Measurements from ENCODE around the gene TOB1. TPM values are rescaled to one million over a fixed set of nuclear protein-coding genes. Genes with fewer than 3 reads are reported as not detected.
"Not testable (repeated sequence)": the region's sequence is repeated elsewhere in the genome, so short reads cannot be mapped to it uniquely, and the experiment has no call there.

TOB1 gene
- polyA plus RNA-seq, 2 donors, result 32.7 to 52.9 TPM

- no peaks in the 10 kb centered on the region for H3K9me3 ChIP-seq (ENCODE audit: control insufficient read depth in 2 of 2, insufficient read depth in 1 of 2, low read depth in 1 of 2, low read length in 1 of 2)
- H3K4me1 ChIP-seq (ENCODE audit: control insufficient read depth in 2 of 2, insufficient read depth in 2 of 2, low read length in 1 of 2), result peaks cover 2 to 6% of the 10 kb centered on the region in 2 donors
- 95 to 97% methylated on average over 4 of the region's 4 CpGs for WGBS, 2 donors
- no peaks in the 10 kb centered on the region for H3K27me3 ChIP-seq (ENCODE audit: control insufficient read depth in 1 of 2, insufficient read depth in 2 of 2, low read length in 2 of 2)
- H3K4me3 ChIP-seq (ENCODE audit: low read depth in 1 of 2, low read length in 2 of 2), result no peak overlapping the region
- no peak overlapping the region for H3K27ac ChIP-seq (ENCODE audit: low read depth in 2 of 2, low read length in 1 of 2)
- H3K36me3 ChIP-seq (ENCODE audit: control insufficient read depth in 2 of 2, insufficient read depth in 2 of 2, low read length in 1 of 2), result no peaks in the 10 kb centered on the region
These were observed 32.3 kb upstream of the TOB1 start for GRCh38 chr17:50898369-50899004.

DNA sequence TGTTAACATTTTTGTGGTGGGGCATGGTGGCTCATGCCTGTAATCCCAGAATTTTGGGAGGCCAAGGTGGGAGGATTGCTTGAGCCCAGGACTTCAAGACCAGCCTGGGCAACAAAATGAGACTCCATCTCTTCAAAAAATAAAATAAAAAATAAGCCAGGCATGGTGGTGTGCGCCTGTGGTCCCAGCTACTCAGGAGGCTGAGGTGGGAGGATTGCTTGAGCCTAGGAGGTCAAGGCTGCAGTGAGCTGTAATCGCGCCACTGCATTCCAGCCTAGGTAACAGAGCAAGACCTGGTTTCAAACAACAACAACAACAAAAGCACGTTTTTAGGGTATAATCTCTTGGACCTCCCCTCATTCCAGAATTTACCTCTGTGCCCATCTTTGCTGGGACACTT, 28.4 kb upstream of the TOB1 start:
- not testable (repeated sequence) for H3K27ac ChIP-seq (ENCODE audit: low read depth in 2 of 2, low read length in 1 of 2); H3K4me1 ChIP-seq (ENCODE audit: control insufficient read depth in 2 of 2, insufficient read depth in 2 of 2, low read length in 1 of 2); H3K36me3 ChIP-seq (ENCODE audit: control insufficient read depth in 2 of 2, insufficient read depth in 2 of 2, low read length in 1 of 2); H3K27me3 ChIP-seq (ENCODE audit: control insufficient read depth in 1 of 2, insufficient read depth in 2 of 2, low read length in 2 of 2); H3K4me3 ChIP-seq (ENCODE audit: low read depth in 1 of 2, low read length in 2 of 2); H3K9me3 ChIP-seq (ENCODE audit: control insufficient read depth in 2 of 2, insufficient read depth in 1 of 2, low read depth in 1 of 2, low read length in 1 of 2)
- 93 to 95% methylated on average over 4 of the region's 4 CpGs for WGBS, 2 donors

DNA sequence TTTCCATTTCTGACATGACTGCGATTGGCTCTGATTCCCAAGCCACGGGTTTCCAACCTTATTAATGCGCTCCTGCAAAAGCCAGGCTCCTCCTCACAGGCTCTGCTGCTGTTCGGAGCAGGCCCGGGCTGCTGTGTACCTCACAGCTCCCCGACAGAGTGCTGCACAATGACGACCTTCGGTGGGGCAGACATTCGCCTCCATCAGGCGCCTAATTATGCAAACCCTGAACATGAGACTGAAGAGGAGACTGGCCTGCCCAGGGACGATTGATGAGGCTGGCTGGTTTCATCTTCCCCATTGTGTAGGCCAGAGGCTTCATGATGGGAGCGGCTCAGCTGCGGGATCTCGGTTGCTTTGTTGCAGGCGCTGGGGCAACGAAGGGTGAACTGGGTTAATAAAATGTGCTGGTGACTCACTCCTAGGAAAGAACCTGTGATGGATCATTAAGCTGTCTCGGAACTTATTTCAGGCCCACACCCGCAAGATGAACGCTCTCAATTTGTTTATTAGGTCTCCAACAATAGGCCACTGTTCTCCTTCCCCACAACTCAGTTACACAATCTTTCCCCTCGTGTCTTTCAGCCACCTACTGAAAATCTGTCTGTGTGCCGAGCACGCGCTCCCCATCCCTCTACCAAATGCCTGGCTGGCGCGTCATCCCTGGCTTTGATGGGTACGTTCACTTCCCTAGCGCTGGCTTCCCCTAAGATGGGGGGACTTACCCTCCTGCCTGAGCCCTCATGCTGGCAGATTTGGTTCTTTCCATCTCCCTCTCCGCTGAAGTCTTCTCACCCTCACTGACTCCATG, 27.2 kb upstream of the TOB1 start:
- Histone ChIP-seq H3K4me3 (ENCODE audit: low read depth in 1 of 2, low read length in 2 of 2) (no peak overlapping the region), H3K27me3 (ENCODE audit: control insufficient read depth in 1 of 2, insufficient read depth in 2 of 2, low read length in 2 of 2) (no peaks in the 10 kb centered on the region), H3K36me3 (ENCODE audit: control insufficient read depth in 2 of 2, insufficient read depth in 2 of 2, low read length in 1 of 2) (no peaks in the 10 kb centered on the region), H3K27ac (ENCODE audit: low read depth in 2 of 2, low read length in 1 of 2) (peak overlapping the region; percentile 66 to 83), H3K9me3 (ENCODE audit: control insufficient read depth in 2 of 2, insufficient read depth in 1 of 2, low read depth in 1 of 2, low read length in 1 of 2) (no peaks in the 10 kb centered on the region), H3K4me1 (ENCODE audit: control insufficient read depth in 2 of 2, insufficient read depth in 2 of 2, low read length in 1 of 2) (peaks cover 0 to 2% of the 10 kb centered on the region in 2 donors)
- 52 to 60% methylated on average over 28 of the region's 28 CpGs for WGBS, 2 donors

GRCh38 chr17:50892101-50892776, 26.1 kb upstream of the TOB1 start:
- H3K27me3 ChIP-seq (ENCODE audit: control insufficient read depth in 1 of 2, insufficient read depth in 2 of 2, low read length in 2 of 2), result no peaks in the 10 kb centered on the region
- no peaks in the 10 kb centered on the region for H3K9me3 ChIP-seq (ENCODE audit: control insufficient read depth in 2 of 2, insufficient read depth in 1 of 2, low read depth in 1 of 2, low read length in 1 of 2)
- H3K27ac ChIP-seq (ENCODE audit: low read depth in 2 of 2, low read length in 1 of 2), result no peak overlapping the region
- no peak overlapping the region for H3K4me3 ChIP-seq (ENCODE audit: low read depth in 1 of 2, low read length in 2 of 2)
- peaks cover 0 to 2% of the 10 kb centered on the region in 2 donors for H3K4me1 ChIP-seq (ENCODE audit: control insufficient read depth in 2 of 2, insufficient read depth in 2 of 2, low read length in 1 of 2)
- no peaks in the 10 kb centered on the region for H3K36me3 ChIP-seq (ENCODE audit: control insufficient read depth in 2 of 2, insufficient read depth in 2 of 2, low read length in 1 of 2)
- WGBS, 2 donors, result 76 to 82% methylated on average over 9 to 10 of the region's 10 CpGs

GRCh38 chr17:50891577-50891989, 25.4 kb upstream of the TOB1 start:
- Histone ChIP-seq H3K9me3 (ENCODE audit: control insufficient read depth in 2 of 2, insufficient read depth in 1 of 2, low read depth in 1 of 2, low read length in 1 of 2) (no peaks in the 10 kb centered on the region), H3K4me3 (ENCODE audit: low read depth in 1 of 2, low read length in 2 of 2) (no peak overlapping the region), H3K36me3 (ENCODE audit: control insufficient read depth in 2 of 2, insufficient read depth in 2 of 2, low read length in 1 of 2) (no peaks in the 10 kb centered on the region), H3K27ac (ENCODE audit: low read depth in 2 of 2, low read length in 1 of 2) (peak overlapping the region in 1 of 2 donors; percentile 47), H3K27me3 (ENCODE audit: control insufficient read depth in 1 of 2, insufficient read depth in 2 of 2, low read length in 2 of 2) (no peaks in the 10 kb centered on the region), H3K4me1 (ENCODE audit: control insufficient read depth in 2 of 2, insufficient read depth in 2 of 2, low read length in 1 of 2) (peaks cover 0 to 2% of the 10 kb centered on the region in 2 donors)
- WGBS, 2 donors, result 89 to 93% methylated on average over 4 of the region's 4 CpGs

DNA sequence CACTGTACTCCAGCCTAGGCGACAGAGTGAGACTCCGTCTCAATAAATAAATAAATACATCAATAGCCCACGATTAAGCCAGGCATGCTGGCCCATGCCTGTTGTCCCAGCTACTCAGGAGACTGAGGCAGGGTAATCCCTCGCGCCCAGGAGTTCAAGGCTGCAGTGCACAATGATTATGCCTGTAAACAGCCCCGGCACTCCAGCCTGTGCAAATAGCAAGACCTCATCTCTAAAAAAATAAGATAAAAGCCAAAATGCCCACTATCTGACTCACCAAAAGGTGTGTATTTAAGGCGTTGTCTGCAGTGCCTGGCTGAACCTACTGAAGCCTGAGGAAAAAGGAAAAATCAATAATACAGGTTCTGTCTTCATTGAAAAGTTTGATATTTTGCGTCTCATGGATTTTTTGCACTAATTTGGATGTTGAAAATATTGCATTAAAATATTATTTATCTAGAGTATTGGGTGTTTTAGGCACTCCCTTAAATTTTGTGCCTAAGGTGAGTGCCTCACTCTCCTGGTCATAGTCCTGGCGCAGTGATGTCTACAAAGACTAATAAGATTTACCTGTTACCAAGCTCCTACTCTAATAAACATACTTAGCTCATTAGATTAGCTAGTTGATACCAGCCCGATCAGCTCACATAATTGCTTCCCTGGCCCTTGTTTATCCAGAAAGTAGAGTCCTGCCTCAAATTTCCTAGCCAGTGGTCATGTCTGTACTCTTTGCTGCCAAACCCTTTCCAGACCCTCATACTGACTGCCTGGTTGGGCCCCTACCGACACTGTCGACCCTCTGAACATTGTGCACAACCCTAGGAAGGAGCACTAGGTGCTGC, 24.7 kb upstream of the TOB1 start:
- Histone ChIP-seq H3K4me3 (ENCODE audit: low read depth in 1 of 2, low read length in 2 of 2) (no peak overlapping the region), H3K36me3 (ENCODE audit: control insufficient read depth in 2 of 2, insufficient read depth in 2 of 2, low read length in 1 of 2) (no peaks in the 10 kb centered on the region), H3K27me3 (ENCODE audit: control insufficient read depth in 1 of 2, insufficient read depth in 2 of 2, low read length in 2 of 2) (no peaks in the 10 kb centered on the region), H3K9me3 (ENCODE audit: control insufficient read depth in 2 of 2, insufficient read depth in 1 of 2, low read depth in 1 of 2, low read length in 1 of 2) (no peaks in the 10 kb centered on the region), H3K4me1 (ENCODE audit: control insufficient read depth in 2 of 2, insufficient read depth in 2 of 2, low read length in 1 of 2) (peaks cover 0 to 2% of the 10 kb centered on the region in 2 donors), H3K27ac (ENCODE audit: low read depth in 2 of 2, low read length in 1 of 2) (peak overlapping the region in 1 of 2 donors; percentile 47)
- 53 to 55% methylated on average over 12 of the region's 12 CpGs for WGBS, 2 donors

GRCh38 chr17:50889528-50890118, 23.5 kb upstream of the TOB1 start:
- Histone ChIP-seq H3K27ac (ENCODE audit: low read depth in 2 of 2, low read length in 1 of 2) (no peak overlapping the region), H3K4me1 (ENCODE audit: control insufficient read depth in 2 of 2, insufficient read depth in 2 of 2, low read length in 1 of 2) (peaks cover 0 to 2% of the 10 kb centered on the region in 2 donors)
- 61 to 65% methylated on average over 3 of the region's 3 CpGs for WGBS, 2 donors

DNA sequence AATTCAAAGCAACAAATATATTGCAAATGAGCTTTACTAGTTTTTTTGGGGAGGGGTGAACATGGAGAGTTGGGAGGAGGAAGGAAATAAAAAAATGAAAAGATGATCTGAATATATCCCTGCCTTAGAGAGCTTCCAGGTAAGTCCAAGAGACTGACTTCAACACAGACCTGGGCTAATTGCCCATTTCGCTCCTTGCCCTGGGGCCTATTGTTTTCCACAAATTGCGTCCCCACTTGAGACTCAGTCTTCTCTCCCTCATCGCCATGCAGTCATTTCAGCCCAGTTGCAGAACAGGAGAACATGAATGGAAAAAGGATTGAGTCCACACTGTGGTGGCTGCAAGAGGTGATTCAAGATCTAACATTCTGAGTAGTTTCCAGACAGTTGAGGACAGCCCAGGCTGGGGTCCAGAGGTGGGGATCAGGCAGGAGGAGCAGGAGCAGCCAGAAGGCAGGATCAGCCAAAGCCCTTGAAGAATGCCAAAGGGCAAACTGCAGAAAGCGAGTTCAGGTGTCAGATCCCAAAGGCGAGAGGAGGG, 21.6 kb upstream of the TOB1 start:
- Histone ChIP-seq H3K27ac (ENCODE audit: low read depth in 2 of 2, low read length in 1 of 2) (no peak overlapping the region), H3K4me1 (ENCODE audit: control insufficient read depth in 2 of 2, insufficient read depth in 2 of 2, low read length in 1 of 2) (no peaks in the 10 kb centered on the region), H3K9me3 (ENCODE audit: control insufficient read depth in 2 of 2, insufficient read depth in 1 of 2, low read depth in 1 of 2, low read length in 1 of 2) (no peaks in the 10 kb centered on the region), H3K27me3 (ENCODE audit: control insufficient read depth in 1 of 2, insufficient read depth in 2 of 2, low read length in 2 of 2) (no peaks in the 10 kb centered on the region), H3K4me3 (ENCODE audit: low read depth in 1 of 2, low read length in 2 of 2) (no peak overlapping the region), H3K36me3 (ENCODE audit: control insufficient read depth in 2 of 2, insufficient read depth in 2 of 2, low read length in 1 of 2) (no peaks in the 10 kb centered on the region)
- 81 to 84% methylated on average over 5 of the region's 5 CpGs for WGBS, 2 donors

More at GRCh38 chr17:50889528-50890118, 23.5 kb upstream of the TOB1 start:
- no peak overlapping the region for H3K4me3 ChIP-seq (ENCODE audit: low read depth in 1 of 2, low read length in 2 of 2)
- no peaks in the 10 kb centered on the region for H3K9me3 ChIP-seq (ENCODE audit: control insufficient read depth in 2 of 2, insufficient read depth in 1 of 2, low read depth in 1 of 2, low read length in 1 of 2)
- no peaks in the 10 kb centered on the region for H3K27me3 ChIP-seq (ENCODE audit: control insufficient read depth in 1 of 2, insufficient read depth in 2 of 2, low read length in 2 of 2)
- no peaks in the 10 kb centered on the region for H3K36me3 ChIP-seq (ENCODE audit: control insufficient read depth in 2 of 2, insufficient read depth in 2 of 2, low read length in 1 of 2)

Data from esophagus (tissue), 2 donors.